BJ (cell line): ENCODE results near the gene PBX1. TPM values are rescaled to one million over a fixed set of nuclear protein-coding genes. Genes with fewer than 3 reads are reported as not detected.

Experiments
- CTCF ChIA-PET: fragments of 350-600 bp; formaldehyde crosslinking; extraction: SDS; loops from one replicate; lab custom pipeline; 2021; ENCODE audit warnings: antibody characterized with exemption, inconsistent platforms; lab: Yijun Ruan, JAX
- POLR2A ChIA-PET: fragments of 300-600 bp; sonication (Branson Sonifier 250); formaldehyde crosslinking; extraction: SDS; loops from one replicate; lab custom pipeline; 2021; ENCODE audit warnings: antibody characterized with exemption; lab: Charles Lee
- DNase-seq: peaks from one replicate; pipeline ENCODE4 v3.0.0-alpha.2; 2011; ENCODE audit warnings: low read depth
- H3K27me3 ChIP-seq: 2 replicates; pipeline ENCODE4 v1.6.0; 2011; ENCODE audit warnings: low read length; ENCODE audit not compliant: control insufficient read depth, insufficient read depth
- H3K36me3 ChIP-seq: 2 replicates; pipeline ENCODE4 v1.5.1; 2011; ENCODE audit warnings: low read length; ENCODE audit not compliant: control insufficient read depth, insufficient read depth
- H3K4me3 ChIP-seq: 2 replicates; pipeline ENCODE4 v1.5.1; 2011; ENCODE audit warnings: low read depth, mild to moderate bottlenecking, control low read depth, low read length
- CTCF ChIP-seq: IDR thresholded peaks from 2 replicates; pipeline ENCODE4 v1.5.1; 2011; ENCODE audit warnings: low read depth, mild to moderate bottlenecking, control low read depth, inconsistent platforms, low read length, moderate library complexity; ENCODE audit not compliant: insufficient read depth
- polyA plus RNA-seq: library from polyadenylated mRNA; depleted of rRNA; stranded (reverse); fragments of >200 nt; gene quantifications from 2 replicates; pipeline ENCODE4 v1.2.3, GENCODE V29; 2011

PBX1 gene
- polyA plus RNA-seq, 1 experiment = 46.1 TPM

- ChIA-PET POLR2A (no interaction called here), CTCF (no interaction called here)
- H3K27me3 ChIP-seq = no peaks in the 10 kb centered on the region
- H3K36me3 ChIP-seq = no peaks in the 10 kb centered on the region
- no peak for DNase-seq
- no peak for TF ChIP-seq CTCF
- no peak overlapping the region for H3K4me3 ChIP-seq
Observed at GRCh38 chr1:164754088-164754600, 195.2 kb downstream of the PBX1 start.

DNA sequence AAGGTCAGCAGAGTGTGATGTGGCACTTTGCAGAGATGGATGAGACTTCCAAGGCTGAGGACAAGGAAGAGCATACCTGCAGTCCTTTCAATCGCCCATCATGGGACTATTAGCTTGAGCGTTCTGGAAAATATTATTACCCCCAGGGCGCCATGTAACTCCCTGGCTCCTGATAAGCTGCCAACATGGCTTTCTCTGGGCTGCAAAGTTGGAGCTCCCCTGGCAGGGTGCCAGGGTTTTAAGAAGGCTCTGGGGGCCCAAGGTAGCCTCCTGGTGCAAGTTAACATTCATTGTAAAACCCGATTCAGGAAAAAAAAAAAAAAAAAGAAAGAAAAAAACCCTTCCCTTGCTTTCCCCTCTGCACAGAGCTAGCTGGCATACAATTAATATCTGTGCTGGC lies 196.7 kb downstream of the PBX1 start:
- no peak for TF ChIP-seq CTCF
- Histone ChIP-seq H3K4me3 (no peak overlapping the region), H3K27me3 (no peaks in the 10 kb centered on the region), H3K36me3 (no peaks in the 10 kb centered on the region)
- POLR2A ChIA-PET = interaction anchor here (0.6 kb wide), 2 partner anchors 11 to 188 kb away, joined by 3 read pairs; no protein-coding TSS in a partner anchor
- CTCF ChIA-PET = interaction anchor here (1.7 kb wide), 1 partner anchor 32 kb away, joined by 6 read pairs; no protein-coding TSS in a partner anchor
- DNase-seq = no peak

DNA sequence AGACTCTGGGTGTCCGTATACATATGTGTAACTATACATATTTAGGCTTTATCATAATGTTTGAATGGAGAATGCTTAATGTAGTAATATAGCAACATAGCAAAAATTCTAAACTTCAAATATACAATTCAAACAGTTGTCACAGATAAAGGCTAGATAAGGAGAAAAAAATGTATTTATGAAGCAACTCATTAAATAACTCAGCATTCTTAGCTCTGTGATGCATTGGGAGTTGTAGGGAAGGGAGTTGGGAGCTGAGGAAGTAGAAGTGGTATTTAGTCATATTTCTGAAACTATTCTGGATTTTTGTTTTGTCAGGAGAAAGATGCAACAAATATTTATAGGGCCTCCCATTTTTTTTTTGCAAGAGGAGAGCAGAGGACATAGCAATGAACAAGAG lies 197.8 kb downstream of the PBX1 start:
- CTCF ChIA-PET = interaction anchor here (0.5 to 1.7 kb wide), 3 partner anchors 31 to 80 kb away, joined by 3 to 6 read pairs (median 6); no protein-coding TSS in a partner anchor
- POLR2A ChIA-PET = no interaction called here
- TF ChIP-seq CTCF = no peak
- Histone ChIP-seq H3K36me3 (no peaks in the 10 kb centered on the region), H3K27me3 (no peaks in the 10 kb centered on the region), H3K4me3 (no peak overlapping the region)
- no peak for DNase-seq

DNA sequence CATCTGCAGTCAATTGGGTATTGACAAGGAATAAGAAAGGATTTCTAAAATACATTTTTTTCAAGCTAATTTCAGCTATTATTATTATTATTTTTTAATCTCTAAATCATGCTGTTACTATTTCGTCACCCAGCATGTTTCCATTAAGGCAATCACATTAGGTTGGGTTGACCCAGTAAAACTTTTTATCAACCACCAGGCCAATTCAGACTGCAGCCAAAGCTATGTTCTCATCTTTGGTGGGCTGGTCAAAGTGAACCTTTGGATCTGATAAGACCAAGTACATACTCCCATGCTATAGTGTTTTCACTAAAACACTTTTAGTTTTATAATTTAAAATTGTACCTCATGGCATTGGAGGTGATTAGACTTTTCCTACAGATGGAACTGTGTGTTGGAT lies 198.6 kb downstream of the PBX1 start:
- POLR2A ChIA-PET = no interaction called here
- CTCF ChIA-PET = interaction anchor here (1.7 kb wide), 1 partner anchor 30 kb away, joined by 6 read pairs; no protein-coding TSS in a partner anchor
- H3K4me3 ChIP-seq = no peak overlapping the region
- no peak for DNase-seq
- H3K27me3 ChIP-seq = no peaks in the 10 kb centered on the region
- no peaks in the 10 kb centered on the region for H3K36me3 ChIP-seq
- TF ChIP-seq CTCF = no peak

DNA sequence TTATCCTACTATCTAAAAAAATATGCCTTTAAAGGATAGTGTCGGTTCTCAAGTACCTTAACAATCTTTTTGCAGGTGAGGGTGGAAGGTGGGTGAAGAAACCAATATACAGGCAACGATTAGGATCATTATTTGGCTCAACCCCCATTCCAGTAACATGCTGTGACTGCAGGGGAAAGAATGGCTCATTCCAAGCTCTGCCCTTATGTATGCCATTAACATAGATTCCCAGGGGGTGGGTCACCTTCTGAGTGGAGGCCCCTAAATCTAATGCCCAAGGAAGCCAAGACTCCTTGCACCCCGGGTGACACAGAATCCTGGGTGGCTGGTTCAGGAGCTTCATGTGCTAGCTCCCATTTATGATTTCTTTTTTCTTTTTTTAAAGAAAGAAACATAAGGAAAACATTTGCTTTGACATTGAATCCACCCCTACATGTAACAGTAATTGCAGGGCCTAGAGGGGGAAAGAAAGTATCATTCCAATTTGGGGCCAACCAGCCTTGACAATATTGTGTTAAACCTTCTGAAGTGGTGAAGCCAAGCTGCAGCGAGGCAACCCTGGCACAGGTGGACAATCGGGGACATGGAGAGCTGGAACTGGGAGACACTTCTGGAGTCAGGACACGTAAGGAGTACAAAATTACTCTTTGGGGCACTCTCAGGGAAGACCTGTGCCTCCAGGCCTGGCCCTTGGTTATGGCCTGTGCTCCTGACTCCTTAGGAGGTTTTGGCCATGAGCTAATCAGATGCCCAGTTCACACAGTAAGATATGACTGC lies 200.3 kb downstream of the PBX1 start:
- TF ChIP-seq CTCF = no peak
- DNase-seq = no peak
- ChIA-PET POLR2A (interaction anchor here (1.1 kb wide), 1 partner anchor 9 kb away, joined by 4 read pairs; no protein-coding TSS in a partner anchor), CTCF (interaction anchor here (0.6 to 1.4 kb wide), 4 partner anchors 9 to 1220 kb away, joined by 3 read pairs; no protein-coding TSS in a partner anchor)
- Histone ChIP-seq H3K4me3 (no peak overlapping the region), H3K36me3 (no peaks in the 10 kb centered on the region), H3K27me3 (no peaks in the 10 kb centered on the region)
